Spleen (tissue), 7 donors: ENCODE data around the gene SUPT3H.

Experiments used
- POLR2A ChIP-seq, 3 donors: fragments of 450-650 bp; IDR thresholded peaks; one replicate each; pipeline ENCODE4 v1.5.1; 2017; ENCODE audit warnings: antibody characterized with exemption in 3 of 3, mild to moderate bottlenecking in 1 of 3
- TF ChIP-seq, protein P1 (sequence below), 11 experiments: fragments of 200-600 bp in 7 of 11; fragments of 450-650 bp in 4 of 11; sonication (generic) in 4 of 11; IDR thresholded peaks in 8 of 11; conservative IDR thresholded peaks in 3 of 11; 1 replicate in 7 of 11; 2 replicates in 4 of 11; pipeline versions ENCODE4 v1.4.0 to v1.8.0; 2016 to 2021; ENCODE audit warnings: antibody characterized with exemption in 11 of 11, inconsistent platforms in 4 of 11, mild to moderate bottlenecking in 1 of 11
- donor health status: DM: no; HTN: no; CAD: no; lungs with moderate emphysema.
- donor health status: DM: no; HTN: no; CAD: no.
- donor health status: DM: no; HTN: no; CAD: no.

- TF ChIP-seq, protein P1, sequence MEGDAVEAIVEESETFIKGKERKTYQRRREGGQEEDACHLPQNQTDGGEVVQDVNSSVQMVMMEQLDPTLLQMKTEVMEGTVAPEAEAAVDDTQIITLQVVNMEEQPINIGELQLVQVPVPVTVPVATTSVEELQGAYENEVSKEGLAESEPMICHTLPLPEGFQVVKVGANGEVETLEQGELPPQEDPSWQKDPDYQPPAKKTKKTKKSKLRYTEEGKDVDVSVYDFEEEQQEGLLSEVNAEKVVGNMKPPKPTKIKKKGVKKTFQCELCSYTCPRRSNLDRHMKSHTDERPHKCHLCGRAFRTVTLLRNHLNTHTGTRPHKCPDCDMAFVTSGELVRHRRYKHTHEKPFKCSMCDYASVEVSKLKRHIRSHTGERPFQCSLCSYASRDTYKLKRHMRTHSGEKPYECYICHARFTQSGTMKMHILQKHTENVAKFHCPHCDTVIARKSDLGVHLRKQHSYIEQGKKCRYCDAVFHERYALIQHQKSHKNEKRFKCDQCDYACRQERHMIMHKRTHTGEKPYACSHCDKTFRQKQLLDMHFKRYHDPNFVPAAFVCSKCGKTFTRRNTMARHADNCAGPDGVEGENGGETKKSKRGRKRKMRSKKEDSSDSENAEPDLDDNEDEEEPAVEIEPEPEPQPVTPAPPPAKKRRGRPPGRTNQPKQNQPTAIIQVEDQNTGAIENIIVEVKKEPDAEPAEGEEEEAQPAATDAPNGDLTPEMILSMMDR (IDR thresholded peaks at IDR 0.05 in 8 of 11, conservative IDR thresholded peaks at IDR 0.05 in 3 of 11): no peak
- TF ChIP-seq POLR2A (IDR thresholded peaks at IDR 0.05): no peak
Observed at GRCh38 chr6:45163952-45164766, 213.6 kb downstream of the SUPT3H start.
